ENCODE results near the gene SMIM35.

DNA sequence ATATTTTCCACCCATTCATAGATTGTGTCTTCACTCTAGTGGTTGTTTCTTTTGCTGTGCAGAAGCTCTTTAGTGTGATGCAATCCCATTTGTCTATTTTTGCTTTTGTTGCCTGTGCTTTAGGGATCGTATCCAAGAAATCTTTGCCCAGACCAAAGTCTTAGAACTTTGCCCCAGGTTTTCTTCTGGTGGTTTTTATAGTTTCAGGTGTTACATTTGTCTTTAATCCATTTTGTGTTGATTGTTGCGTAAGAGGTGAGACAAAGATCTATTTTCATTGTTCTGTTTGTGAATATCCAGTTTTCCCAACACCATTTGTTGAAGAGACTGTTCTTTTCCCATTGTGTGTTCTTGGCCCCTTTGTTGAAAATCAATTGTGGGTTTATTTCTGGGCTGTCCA lies 94.1 kb downstream of the SMIM35 start:
- TF ChIP-seq, protein P1, sequence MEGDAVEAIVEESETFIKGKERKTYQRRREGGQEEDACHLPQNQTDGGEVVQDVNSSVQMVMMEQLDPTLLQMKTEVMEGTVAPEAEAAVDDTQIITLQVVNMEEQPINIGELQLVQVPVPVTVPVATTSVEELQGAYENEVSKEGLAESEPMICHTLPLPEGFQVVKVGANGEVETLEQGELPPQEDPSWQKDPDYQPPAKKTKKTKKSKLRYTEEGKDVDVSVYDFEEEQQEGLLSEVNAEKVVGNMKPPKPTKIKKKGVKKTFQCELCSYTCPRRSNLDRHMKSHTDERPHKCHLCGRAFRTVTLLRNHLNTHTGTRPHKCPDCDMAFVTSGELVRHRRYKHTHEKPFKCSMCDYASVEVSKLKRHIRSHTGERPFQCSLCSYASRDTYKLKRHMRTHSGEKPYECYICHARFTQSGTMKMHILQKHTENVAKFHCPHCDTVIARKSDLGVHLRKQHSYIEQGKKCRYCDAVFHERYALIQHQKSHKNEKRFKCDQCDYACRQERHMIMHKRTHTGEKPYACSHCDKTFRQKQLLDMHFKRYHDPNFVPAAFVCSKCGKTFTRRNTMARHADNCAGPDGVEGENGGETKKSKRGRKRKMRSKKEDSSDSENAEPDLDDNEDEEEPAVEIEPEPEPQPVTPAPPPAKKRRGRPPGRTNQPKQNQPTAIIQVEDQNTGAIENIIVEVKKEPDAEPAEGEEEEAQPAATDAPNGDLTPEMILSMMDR (IDR thresholded peaks at IDR 0.05; ENCODE audit: low read depth, low read length), result no peak
- no peak for TF ChIP-seq EZH2phosphoT487 (IDR thresholded peaks at IDR 0.05; ENCODE audit: low read depth)
